Measurements from ENCODE around the gene TMEM109. TPM values are rescaled to one million over a fixed set of nuclear protein-coding genes. Genes with fewer than 3 reads are reported as not detected.
A peak's percentile ranks its signal among the peaks of the same experiment; 100 is the strongest.

Gene TMEM109
- polyA plus RNA-seq (2012; ENCODE audit: insufficient read depth, insufficient read length), result 139 TPM

GRCh38 chr11:60913793-60914632 lies at the start of gene TMEM109:
TSS of gene TMEM109 (plus strand) at chr11:60914158. CDS start at chr11:60919694, 5,536 bp downstream.
- peak; percentile 89 for DNase-seq (ENCODE audit: low read depth, low spot score)
- peak within 1 kb of the TSS; percentile 77 for H3K4me3 ChIP-seq (ENCODE audit: low read length)

GRCh38 chr11:60864856-60865513 lies 49.0 kb upstream of the TMEM109 start:
- no peak overlapping the region for H3K4me3 ChIP-seq (ENCODE audit: low read length)
- DNase-seq (ENCODE audit: low read depth, low spot score), result peak; percentile 80

- DNase-seq (ENCODE audit: low read depth, low spot score), result peak; percentile 44
- no peak within 1 kb of the TSS for H3K4me3 ChIP-seq (ENCODE audit: low read length)
Measured at GRCh38 chr11:60866911-60867870, 46.8 kb upstream of the TMEM109 start, which contains the start of gene ZP1. TSS of gene ZP1 (plus strand) at chr11:60867542. CDS start at chr11:60867562, 20 bp downstream.

- no peak for DNase-seq (ENCODE audit: low read depth, low spot score)
- no peak overlapping the region for H3K4me3 ChIP-seq (ENCODE audit: low read length)
Measured at GRCh38 chr11:60867871-60868681, 45.9 kb upstream of the TMEM109 start.

GRCh38 chr11:60868682-60869450 lies 45.1 kb upstream of the TMEM109 start:
- peak; percentile 68 for DNase-seq (ENCODE audit: low read depth, low spot score)
- H3K4me3 ChIP-seq (ENCODE audit: low read length), result no peak overlapping the region

- no peak overlapping the region for H3K4me3 ChIP-seq (ENCODE audit: low read length)
- DNase-seq (ENCODE audit: low read depth, low spot score), result no peak
Measured at GRCh38 chr11:60869451-60869825, 44.5 kb upstream of the TMEM109 start.

GRCh38 chr11:60870276-60870675 lies 43.7 kb upstream of the TMEM109 start:
- H3K4me3 ChIP-seq (ENCODE audit: low read length), result no peak overlapping the region
- peak; percentile 74 for DNase-seq (ENCODE audit: low read depth, low spot score)

GRCh38 chr11:60870733-60871377 lies 43.1 kb upstream of the TMEM109 start:
- peak overlapping the region; percentile 41 for H3K4me3 ChIP-seq (ENCODE audit: low read length)
- peak; percentile 91 for DNase-seq (ENCODE audit: low read depth, low spot score)

- peak overlapping the region; percentile 41 for H3K4me3 ChIP-seq (ENCODE audit: low read length)
- peak; percentile 96 for DNase-seq (ENCODE audit: low read depth, low spot score)
Measured at GRCh38 chr11:60871378-60872061, 42.4 kb upstream of the TMEM109 start.

GRCh38 chr11:60872124-60872960 lies 41.6 kb upstream of the TMEM109 start:
- DNase-seq (ENCODE audit: low read depth, low spot score), result peak; percentile 82
- peak overlapping the region; percentile 2; the same call in 1 of the 2 replicates for H3K4me3 ChIP-seq (ENCODE audit: low read length)

GRCh38 chr11:60872961-60873524 lies 40.9 kb upstream of the TMEM109 start:
- peak; percentile 63 for DNase-seq (ENCODE audit: low read depth, low spot score)
- H3K4me3 ChIP-seq (ENCODE audit: low read length), result no peak overlapping the region

- DNase-seq (ENCODE audit: low read depth, low spot score), result no peak
- H3K4me3 ChIP-seq (ENCODE audit: low read length), result no peak overlapping the region
Measured at GRCh38 chr11:60873533-60873932, 40.4 kb upstream of the TMEM109 start.

- no peak overlapping the region for H3K4me3 ChIP-seq (ENCODE audit: low read length)
- no peak for DNase-seq (ENCODE audit: low read depth, low spot score)
Measured at GRCh38 chr11:60874421-60875365, 39.3 kb upstream of the TMEM109 start.

- DNase-seq (ENCODE audit: low read depth, low spot score), result no peak
- H3K4me3 ChIP-seq (ENCODE audit: low read length), result no peak overlapping the region
Measured at GRCh38 chr11:60875366-60876167, 38.4 kb upstream of the TMEM109 start.

Data from Jurkat, Clone E6-1 (cell line).